NCI-H446 (cell line): ENCODE measurements around the gene PCDHAC2.

Source experiments
- DNase-seq, 2 experiments: peaks; one replicate each; lab custom pipeline; 2025; lab: John Stamatoyannopoulos, UW

PCDHAC2 gene, protein sequence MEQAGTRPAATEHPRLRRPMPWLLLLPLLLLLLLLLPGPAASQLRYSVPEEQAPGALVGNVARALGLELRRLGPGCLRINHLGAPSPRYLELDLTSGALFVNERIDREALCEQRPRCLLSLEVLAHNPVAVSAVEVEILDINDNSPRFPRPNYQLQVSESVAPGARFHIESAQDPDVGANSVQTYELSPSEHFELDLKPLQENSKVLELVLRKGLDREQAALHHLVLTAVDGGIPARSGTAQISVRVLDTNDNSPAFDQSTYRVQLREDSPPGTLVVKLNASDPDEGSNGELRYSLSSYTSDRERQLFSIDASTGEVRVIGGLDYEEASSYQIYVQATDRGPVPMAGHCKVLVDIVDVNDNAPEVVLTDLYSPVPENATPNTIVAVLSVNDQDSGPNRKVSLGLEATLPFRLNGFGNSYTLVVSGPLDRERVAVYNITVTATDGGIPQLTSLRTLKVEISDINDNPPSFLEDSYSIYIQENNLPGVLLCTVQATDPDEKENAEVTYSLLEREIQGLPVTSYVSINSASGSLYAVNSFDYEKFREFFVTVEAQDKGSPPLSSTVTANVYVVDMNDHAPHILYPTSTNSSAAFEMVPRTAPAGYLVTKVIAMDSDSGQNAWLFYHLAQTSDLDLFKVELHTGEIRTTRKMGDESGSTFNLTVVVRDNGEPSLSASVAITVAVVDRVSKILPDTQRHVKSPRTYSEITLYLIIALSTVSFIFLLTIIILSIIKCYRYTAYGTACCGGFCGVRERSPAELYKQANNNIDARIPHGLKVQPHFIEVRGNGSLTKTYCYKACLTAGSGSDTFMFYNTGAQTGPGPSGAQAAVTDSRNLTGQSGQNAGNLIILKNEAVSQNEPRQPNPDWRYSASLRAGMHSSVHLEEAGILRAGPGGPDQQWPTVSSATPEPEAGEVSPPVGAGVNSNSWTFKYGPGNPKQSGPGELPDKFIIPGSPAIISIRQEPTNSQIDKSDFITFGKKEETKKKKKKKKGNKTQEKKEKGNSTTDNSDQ

DNA sequence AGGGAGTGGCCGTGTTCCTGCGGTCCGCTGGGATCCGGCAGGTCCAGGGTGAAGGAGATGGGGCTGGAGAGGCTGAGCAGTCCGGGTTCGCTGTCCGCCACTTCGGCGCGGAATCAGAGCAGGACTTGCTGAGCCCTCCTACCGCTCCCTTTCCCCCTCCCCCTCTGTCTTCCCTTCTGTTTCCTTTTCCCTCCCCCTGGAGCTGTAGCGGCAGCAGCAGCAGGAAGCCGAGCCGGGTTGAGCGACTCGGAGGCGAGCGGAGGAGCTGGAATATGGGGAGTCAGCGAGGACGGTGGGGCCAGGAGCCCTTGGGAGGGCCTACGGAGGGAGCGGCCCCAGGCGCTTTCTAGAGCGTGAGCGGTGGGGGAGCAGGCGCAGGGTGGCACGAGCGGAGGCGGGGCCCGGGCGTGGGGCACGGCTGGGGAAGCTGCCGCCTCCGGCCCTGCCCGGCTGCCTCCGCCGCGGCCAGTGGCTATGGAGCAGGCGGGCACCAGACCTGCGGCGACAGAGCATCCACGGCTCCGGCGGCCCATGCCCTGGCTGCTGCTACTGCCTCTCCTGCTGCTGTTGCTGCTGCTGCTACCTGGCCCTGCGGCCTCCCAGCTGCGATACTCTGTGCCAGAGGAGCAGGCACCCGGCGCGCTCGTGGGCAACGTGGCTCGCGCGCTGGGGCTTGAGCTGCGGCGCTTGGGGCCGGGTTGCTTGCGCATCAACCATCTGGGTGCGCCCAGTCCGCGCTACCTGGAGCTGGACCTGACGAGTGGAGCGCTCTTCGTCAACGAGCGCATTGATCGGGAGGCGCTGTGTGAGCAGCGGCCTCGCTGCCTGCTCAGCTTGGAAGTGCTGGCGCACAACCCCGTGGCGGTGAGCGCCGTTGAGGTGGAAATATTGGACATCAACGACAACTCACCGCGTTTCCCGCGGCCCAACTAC is at the start of gene PCDHAC2:
Gene PCDHAC2, plus strand, starts transcription at position 184 of the 933 bp plus-strand sequence. Its CDS starts 291 bp downstream, at position 475.
- DNase-seq, result peak in 1 of 2 experiments; percentile 65

DNA sequence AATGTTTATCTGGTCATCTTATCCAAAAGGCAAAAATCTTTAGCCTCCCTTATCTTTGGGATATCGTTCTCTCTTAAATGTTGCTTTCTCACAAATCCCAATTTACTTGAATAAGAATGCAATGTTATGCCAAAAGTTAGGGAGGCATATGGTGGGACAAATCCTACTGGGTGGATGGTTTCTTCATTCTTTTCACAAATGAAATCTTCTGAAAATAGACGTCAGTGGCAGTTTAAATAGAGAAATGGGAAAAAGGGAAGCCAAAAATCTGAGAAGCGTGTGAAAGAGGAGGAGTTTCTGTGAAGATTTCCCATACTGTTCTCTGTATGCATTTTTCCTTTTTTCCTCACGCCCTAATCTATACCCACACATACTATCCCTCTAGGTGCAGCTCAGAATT is 42.7 kb upstream of the PCDHAC2 start:
- no peak for DNase-seq

DNA sequence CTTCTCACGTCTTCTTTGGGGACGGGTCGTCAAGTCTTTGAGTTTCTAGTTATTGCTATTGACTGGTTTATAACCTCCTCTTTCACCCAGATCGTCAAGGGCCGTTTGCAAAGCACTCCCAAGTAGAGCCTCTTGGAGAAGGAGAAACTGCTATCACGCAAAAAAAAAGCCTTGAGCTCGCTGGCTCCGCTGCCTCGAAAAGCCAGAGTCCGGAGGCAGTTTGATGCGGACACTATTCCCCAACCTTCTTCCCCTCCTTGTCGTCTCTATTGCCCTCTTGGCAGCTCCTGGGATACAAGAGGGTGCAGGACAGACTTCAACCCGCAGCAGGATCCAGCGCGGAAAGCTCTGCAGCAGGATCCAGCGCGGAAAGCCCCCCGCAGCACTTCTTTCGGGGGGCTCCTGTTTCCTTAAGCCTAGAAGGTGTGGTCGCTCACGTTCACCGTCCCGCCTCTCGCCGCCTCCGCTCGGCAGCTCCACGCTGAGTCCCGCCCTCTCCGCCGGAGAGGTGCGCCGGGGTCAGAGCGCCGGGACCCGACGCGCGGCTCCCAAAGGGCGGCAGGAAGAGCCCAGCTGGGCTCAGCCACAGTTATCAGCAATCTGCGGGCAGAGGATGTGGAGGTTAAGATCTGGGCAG is 40.4 kb upstream of the PCDHAC2 start, which contains the start of gene PCDHAC1:
Gene PCDHAC1, plus strand, starts transcription at position 494 of the 637 bp plus-strand sequence. CDS start 594 bp downstream, outside the sequence.
- no peak for DNase-seq

DNA sequence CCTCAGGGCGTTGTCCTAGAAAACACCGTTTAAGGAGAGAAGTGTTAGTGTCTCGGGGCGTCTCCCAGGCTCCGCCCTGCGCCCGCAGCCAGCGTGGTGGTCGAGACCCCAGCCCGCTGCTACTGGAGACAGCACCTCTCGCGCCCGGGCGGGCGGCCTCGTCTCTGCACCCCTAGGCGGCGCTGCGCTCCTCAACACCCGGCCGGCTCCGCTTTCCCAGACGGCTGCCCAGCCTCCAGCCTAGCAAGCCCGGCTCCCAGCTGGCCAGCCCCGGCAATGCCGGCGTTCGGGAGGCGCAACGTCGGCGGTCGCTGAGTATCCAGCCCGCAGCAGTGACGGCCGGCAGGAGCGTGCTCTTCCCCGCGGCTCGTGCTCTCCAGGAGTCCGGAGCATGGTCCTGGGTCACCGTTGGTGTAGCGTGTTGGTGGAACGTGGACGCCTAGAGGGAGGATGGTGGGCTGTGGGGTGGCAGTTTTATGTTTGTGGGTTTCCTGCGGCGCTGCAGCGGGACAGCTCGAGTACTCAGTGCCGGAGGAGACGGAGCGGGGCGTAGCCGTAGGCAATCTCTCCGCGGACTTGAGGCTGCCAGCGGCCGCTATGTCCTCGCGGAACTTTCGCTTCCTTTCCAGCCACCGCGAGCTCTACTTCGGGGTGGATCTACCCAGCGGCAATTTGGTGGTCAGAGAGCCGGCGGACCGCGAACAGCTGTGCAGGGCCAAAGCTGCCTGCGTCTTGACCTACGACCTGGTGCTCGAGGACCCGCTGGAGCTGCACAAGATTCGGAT is 39.6 kb upstream of the PCDHAC2 start:
- peak; percentile 7 to 59 for DNase-seq

DNA sequence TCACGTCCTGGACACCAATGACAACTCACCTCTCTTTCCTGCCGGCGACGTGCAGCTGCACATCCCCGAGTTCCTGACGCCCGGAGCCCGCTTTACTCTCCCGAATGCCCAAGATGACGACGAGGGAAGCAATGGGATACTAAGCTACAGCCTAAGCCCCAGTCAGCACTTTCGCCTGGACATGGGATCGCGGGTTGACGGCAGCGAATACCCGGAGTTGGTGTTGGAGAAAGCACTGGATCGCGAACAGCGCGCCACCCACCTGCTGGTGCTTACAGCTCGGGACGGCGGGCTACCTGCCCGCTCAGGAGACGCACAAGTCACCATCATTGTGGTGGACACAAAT is 39.1 kb upstream of the PCDHAC2 start:
- DNase-seq, result no peak

DNA sequence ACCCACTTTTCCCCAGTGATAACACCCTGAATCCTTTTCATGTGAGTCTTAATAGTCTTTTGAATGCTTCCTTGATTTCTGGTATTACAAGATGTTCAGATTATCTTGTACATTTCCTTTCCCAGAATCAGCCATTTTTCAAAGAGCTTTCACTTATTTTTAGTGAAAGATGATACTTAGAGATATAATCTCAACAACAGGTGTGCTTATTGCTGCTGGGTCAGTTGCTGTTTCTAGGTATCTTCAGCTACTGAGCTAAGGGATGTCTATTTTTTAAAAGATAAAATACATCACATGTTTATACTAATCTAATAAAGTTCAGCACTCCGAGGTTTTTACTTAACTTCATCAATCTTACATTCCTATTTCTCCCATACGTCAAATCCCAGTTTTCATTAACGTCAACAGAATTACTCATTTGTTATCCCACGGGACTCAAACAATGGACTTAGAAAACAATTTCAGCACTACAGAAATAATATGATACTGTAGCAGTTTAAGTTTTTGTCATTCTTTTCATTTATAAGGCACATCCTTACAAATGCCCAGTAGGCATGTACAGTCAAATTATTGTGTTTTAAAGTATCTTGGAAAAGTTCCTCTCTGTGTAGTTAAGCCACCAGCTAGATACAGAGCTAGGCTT is 31.2 kb upstream of the PCDHAC2 start:
- no peak for DNase-seq

DNA sequence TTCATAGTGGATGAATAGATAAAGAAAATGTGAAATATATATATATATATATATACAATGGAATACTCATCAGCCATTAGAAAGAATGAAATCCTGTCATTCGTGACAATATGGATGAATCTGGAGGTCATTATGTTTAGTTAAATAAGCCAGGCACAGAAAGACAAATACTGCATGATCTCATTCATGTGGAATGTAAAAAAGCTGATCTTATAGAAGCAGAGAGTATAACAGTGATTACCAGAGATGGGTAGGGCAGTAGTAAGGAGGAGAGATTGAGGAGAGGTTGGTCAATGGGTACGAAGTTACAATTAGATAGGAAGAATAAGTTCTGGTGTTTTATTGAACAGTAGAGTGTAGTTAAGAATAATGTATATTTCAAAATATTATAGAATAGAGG is 19.7 kb upstream of the PCDHAC2 start:
- no peak for DNase-seq

DNA sequence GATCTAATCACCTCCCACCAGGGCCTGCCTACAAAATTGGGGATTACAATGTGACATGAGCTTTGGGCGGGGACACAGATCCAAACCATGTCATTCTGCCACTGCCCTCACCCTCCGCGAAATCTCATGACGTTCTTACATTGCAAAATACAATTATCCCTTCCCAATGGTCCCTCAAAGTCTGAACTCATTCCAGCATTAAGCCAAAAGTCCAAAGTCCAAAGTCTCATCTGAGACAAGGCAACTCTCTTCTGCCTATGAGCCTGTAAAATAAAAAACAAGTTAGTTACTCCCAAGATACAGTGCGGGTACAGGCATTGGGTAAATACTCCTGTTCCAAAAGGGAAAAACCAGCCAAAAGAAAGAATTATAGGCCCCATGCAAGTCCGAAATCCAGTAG is 14.6 kb upstream of the PCDHAC2 start:
- no peak for DNase-seq

DNA sequence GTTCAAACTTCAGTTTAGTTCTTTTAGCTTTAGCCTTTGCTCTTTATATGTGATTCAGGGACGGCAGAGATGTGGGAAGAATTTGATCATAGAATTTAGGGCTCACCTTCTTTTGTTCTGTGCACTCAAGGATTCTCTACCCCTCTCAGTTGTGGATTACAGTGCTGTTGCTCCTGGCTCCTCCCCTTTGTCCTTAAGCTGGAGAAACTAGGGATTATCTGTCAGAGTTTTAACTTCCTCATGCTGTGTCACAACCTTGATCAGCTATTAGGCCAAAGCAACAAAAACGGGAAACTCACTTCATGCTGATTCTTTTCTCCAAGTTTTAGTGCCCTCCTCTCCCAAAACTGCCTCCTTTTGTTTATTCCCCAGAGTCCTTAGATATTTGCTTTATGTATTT is 13.0 kb upstream of the PCDHAC2 start:
- DNase-seq, result no peak

DNA sequence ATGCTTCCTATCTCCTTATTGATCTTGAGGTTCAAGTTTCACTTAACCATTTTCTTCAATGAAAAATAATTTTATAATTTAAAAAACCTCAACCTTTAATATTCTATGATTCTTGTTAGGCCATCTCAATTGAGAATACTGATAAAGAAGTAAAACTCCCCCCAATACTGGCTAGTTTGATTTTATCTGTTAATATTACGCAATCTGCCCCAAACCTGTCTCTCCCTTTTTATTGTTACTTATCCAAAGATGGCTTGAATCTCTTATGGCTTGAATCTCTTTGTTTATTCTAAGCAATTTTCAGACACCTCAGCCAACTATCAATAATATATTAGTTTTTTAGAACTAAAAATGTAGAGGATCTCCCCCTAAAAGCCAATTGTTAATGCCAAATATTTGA is 4.1 kb upstream of the PCDHAC2 start:
- no peak for DNase-seq

DNA sequence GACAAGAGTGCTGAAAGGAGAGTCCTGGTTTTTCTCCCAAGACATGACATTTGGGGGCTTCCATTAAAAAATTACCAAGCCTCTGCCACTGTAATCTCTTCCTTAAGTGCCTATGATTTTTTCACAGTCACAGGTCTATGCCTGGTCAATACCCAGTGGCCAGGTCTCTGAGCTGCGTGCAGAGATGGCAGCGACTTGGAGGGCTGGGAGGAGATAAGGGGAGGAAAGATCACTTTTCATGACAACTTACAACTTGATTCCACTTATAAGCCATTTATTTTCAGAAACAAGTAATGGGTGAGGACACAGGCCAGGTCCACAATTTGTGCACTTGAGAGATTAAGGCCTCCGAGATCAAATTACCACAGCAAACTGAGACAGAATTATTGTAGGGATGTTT is 1.9 kb upstream of the PCDHAC2 start:
- DNase-seq, result no peak

DNA sequence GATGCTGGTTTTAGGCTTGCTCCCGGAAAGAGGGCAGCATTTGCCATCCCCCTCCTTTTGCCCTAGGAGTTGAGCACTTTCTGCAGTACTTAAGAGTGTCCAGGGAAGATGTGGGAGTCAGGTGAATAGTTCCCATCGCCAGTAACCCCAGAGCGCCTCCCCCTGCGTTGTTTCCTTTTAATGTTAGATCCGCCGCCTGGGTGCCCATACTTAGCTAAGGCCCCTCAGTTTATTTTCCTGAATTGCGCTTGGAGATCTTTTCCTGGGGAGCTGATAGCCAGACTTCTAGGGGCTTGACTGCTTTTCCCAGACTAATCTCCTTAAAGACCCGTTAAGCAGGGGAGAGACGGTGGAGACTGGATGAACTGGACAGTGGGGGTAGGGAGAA is 377 bp upstream of the PCDHAC2 start:
- no peak for DNase-seq

DNA sequence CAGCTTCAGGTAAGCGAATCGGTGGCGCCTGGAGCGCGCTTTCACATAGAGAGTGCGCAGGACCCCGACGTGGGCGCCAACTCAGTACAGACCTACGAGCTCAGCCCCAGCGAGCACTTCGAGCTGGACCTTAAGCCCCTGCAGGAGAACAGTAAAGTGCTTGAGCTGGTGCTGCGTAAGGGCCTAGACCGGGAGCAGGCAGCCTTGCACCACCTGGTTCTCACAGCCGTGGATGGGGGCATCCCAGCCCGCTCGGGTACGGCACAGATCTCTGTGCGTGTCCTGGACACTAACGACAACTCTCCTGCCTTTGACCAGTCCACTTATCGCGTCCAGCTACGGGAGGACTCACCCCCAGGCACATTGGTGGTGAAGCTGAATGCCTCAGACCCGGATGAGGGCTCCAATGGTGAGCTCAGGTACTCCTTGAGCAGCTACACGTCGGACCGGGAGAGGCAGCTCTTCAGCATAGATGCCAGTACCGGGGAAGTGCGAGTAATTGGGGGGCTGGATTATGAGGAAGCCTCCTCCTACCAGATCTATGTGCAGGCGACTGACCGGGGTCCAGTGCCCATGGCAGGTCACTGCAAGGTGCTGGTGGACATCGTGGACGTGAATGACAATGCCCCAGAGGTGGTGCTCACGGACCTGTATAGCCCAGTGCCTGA is 1.1 kb downstream of the PCDHAC2 start:
- DNase-seq, result no peak

DNA sequence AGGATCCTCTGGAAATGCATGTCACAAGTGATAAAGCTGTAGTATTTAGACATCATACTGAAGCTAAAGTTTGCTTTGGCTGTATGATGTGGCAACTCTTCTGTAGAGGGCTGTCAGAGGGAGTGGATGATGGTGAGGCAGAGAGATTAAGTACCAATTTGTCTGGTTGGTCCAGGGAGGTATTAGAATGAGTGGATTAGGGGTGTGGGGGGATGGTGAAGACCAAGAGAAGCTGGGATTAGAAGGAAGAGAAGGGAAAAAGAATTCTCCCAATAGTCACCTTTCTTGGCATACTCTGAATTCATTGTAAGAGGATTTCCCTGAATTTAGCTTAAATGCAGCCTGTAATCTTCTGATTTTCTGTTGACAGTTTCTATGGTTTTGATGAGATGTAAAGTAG is 3.6 kb downstream of the PCDHAC2 start:
- no peak for DNase-seq

DNA sequence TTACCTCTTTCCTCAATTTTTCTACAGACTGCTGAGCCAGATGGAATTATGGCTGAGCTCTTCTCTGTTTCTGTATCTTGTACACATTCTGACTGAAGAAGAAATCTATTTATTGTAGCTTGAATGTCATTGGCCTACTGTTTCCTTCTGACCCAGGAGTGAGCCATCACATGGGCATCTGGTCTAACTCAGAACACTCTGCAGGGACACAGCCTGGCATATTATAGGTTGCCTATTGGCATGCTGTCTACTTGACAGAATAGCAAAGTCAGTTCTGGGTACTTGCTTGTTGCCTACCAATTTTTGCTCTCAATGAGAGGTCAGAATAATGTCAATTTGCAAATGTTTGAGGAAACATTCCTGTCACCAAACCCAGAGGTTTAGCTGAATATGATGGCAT is 7.3 kb downstream of the PCDHAC2 start:
- no peak for DNase-seq

DNA sequence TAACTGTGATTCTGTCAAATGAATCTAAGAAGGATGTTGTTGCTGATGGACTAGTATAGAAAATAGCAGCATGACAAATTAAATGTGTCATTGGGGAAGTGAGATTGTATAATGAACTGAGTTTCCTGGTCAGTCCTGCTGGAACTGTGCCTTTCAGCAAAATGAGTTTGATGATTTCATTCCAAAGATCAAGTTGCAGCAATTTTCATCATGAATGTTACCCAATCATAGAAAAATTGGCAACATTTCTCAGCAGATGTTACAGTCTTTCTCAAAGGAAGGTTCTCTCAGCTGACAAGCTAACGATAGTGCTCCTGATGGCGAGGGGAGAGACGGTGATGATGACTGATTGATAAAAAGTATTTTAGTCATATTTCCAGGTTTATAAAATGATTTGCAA is 10.7 kb downstream of the PCDHAC2 start:
- peak; percentile 64 to 80 for DNase-seq

DNA sequence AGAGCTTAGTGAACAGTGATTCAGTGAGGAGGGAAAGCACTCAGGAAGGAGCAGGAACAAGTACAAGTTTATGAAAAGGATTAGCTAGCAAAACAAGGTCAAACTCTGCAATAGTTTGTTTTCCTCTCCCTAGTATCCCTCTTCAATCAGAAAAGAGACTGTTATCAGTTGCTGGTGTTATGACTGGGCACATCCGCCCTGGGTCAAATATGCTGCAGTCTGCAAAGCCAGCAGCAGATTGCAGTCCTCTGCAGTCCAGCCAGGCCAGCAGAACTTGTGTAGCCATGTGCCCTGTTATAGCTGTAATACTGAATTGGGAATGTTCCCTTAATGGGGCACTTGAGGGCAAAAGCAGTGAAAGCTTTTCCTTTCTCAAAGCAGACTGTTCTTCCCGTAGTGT is 12.0 kb downstream of the PCDHAC2 start:
- DNase-seq, result no peak

DNA sequence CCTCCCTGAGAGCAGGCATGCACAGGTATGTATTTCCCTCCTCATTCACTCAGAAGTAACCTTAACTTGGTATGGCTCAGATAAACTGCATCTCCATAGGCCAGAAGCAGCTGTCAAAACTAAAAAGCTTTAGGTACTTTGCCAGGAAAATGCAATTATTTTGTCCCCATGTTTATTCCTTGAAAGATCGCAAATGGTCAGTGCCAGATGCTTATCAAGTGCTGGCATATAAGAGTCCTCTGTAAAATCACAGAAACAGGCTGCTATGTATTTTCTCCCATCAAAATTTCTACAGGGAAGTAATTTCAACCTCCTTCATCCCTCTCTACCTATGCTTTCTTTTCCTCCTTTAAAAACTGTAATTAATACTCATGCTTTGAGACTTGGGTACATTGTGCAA is 12.7 kb downstream of the PCDHAC2 start:
- no peak for DNase-seq

DNA sequence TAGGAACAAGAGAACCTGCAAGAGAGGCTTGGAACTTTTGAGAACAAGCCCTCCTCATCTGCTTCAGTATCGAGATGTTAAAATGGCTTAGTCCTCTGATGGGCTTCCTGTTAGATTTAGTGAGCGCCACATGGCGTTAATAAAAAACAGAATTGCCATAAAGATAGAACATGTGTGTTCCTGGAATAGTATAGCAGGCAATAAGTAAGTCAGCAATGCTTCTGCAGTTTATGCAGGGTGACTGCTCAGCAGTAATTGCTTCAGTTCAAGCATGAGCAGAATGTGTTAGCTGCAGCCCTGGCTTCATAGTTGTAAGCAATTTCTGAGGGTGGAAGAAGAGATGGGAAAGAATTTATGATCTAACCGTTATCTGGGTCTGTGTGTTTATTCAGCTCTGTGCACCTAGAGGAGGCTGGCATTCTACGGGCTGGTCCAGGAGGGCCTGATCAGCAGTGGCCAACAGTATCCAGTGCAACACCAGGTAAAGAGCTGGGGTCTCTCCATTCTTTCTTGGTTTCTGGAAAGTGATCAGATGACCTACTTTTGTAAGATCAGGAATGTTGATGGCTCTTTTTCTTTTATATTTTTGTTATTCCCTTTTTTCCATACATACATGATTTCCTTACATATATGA is 15.9 kb downstream of the PCDHAC2 start:
- DNase-seq, result no peak
